Stimulated activated CD4-positive, alpha-beta T cell treated with anti-CD3 and anti-CD28 coated beads, Interleukin-4, amount 100 ng/mL, for 48 hours (primary cell): ENCODE measurements around the gene XRCC5.

Experiments used
- DNase-seq, 2 donors: peaks; one replicate each; pipeline ENCODE4 v3.0.0-alpha.2; 2020; ENCODE audit warnings: low read depth in 2 of 2

Gene XRCC5

DNA sequence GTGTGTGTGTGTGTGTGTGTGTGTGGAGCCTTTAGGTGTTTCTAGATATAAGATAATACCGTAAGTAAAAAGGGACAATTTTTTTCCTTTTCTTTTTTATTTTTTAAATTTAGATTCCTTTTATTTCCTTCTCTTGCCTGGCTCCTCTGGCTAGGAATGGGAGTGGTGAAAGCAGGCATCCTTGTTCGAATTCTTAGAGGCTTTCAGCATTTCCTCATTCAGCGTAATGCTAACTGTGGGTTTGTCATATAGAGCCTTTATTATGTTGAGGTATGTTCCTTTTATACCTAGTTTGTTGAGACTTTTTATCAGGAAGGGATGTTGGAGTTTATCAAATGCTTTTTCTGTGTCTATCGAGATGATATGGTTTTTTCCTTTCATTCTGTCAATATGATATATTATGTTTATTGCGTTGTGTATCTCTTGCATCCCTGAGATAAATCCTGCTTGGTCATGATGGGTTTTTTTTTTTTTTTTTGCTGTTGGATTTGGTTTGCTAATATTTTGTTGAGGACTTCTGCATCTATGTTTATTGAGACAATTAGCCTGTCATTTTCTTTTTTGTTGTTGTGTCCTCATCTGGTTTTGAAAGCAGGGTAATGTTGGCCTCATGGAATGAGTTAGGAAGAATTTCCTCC, 120.2 kb downstream of the XRCC5 start:
- no peak for DNase-seq

GRCh38 chr2:216231867-216232266, 122.7 kb downstream of the XRCC5 start:
- no peak for DNase-seq

GRCh38 chr2:216232721-216233120, 123.6 kb downstream of the XRCC5 start:
- no peak for DNase-seq

DNA sequence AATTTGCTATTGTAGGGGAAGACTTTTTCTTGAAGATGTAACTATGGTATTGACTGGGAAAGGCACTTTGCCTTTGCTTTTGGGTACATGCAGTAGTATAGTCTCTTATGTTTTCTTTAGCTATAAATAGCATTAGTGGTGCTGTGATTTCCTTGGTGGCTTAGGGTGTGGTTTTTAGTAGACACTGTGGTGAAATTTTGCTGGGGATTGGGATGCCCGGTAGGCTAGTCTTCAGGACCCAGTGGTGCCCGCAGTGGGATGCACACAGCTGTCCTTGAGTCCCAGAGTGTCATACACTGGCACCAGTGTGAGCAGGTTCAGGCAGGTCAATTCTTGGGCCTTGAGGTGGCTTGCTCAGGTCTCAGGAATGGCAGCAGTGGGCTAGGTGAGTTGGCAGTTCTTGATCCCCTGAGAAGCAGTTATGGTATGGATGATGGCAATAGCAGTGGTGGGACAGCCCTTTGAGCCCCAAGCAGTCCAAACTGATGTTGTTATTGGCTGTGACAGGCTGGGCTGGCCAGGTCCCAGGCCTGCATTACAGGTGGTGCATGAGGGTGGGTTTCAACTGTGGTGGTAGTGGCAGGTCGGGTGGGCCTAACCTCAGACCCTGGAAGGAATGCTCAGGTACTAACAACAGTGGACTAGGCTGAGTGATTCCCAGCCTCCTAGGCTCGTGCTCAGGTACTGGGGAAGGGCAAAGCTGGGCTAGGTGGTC, 124.3 kb downstream of the XRCC5 start:
- no peak for DNase-seq

- DNase-seq: no peak
Observed at GRCh38 chr2:216234106-216234505, 125.0 kb downstream of the XRCC5 start.

DNA sequence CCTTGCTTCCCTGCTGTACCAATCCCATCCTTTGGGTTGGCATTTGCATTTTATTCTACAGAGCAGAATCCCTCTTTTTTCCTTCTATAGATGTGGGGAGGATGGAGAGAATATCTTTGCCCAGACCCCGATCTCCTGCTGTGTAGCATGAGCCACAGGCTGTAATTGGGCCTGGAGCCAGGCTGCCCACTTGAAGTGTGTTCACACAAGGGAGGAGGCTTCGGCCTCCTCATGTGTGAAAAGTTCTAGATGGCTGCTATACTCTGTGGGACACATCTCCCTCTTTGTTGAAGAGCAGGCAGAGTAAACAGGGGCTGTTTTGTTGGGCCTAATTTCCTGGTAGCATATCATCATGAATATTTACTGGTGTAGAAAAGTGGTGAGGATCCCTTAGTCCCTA, 126.3 kb downstream of the XRCC5 start:
- no peak for DNase-seq

DNA sequence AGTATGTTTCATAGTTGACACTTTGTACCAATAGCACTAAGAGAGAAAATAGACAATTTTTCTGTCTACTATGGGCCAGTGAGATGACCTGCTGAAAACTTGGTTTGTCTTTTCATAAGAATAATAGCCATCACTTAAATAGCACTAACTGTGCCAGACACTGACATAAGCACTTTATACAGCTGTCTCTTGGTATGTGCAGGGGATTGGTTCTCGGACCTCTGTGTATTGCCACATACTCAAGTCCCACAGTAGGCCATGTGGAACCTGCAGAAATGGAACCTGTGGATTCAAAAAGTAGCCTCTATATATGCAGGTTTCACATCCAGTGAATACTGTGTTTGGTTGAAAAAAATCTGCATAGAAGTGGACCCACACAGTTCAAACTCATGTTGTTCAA, 126.7 kb downstream of the XRCC5 start:
- no peak for DNase-seq

GRCh38 chr2:216236486-216236885, 127.3 kb downstream of the XRCC5 start:
- no peak for DNase-seq

DNA sequence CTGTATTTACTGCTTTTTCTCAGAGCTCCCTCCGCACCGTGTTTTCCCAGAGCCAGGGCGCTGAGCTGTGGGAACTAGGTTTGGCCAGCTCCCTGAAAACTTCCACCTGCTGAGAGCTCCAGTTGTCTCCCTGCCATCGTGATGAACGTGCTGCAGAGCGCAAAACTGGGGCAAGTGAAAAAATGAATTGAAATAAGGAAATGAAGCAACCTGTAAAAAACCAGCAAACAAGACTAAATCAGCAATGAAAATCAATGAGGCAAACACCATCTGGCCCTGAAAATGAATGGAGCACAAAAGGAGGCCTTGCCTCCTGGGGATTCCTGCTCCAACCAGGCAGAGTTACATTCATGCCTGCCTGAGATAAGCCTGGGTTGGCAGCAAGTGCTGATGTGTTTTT, 133.2 kb downstream of the XRCC5 start:
- DNase-seq: no peak

DNA sequence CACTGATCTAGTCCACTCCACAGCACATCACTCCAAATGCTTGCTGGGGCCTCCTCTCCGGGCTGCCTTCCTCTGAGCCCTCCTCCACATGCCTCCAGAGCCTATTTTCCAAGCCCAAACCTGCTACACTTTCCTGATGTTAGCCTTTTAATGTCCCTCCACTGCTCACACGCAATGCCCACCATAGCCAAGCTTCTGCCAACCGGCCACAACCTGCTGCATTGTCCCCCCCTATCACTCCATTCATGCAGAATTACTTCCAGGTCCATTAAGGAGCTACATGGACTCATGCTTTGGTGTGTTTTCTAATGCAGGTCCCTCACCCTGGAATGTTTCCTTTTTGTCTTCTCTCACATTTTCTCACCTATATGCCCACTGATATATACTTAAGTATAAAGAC, 133.9 kb downstream of the XRCC5 start:
- DNase-seq: no peak

DNA sequence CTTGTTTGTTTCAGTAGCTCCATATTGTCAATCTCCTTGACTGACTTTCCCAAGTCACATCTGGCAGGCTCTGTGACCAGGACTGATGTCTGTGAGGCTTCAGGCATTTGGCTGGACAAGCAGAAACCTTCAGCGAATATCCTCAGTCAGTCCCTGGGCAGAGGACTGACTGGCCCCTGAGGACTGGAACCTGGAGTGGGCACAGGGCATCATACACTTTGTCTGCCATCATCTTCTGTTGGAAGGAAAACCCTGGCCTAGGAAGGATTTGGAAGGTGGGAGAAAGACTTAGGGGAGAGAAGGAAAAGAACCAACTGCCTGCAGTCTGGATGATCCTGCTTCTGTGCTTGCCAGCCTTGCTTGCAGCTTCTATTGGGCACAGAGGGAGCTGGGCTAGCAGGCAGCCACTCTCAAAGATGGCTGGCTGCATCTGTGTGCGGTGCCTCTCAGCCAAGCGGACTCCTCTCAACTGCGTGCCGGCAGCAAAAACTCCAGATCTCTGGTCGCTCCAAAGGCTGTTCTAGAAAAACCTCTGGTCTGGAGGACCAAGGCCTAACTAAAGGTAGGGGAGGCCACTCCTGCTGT, 136.3 kb downstream of the XRCC5 start:
- no peak for DNase-seq

DNA sequence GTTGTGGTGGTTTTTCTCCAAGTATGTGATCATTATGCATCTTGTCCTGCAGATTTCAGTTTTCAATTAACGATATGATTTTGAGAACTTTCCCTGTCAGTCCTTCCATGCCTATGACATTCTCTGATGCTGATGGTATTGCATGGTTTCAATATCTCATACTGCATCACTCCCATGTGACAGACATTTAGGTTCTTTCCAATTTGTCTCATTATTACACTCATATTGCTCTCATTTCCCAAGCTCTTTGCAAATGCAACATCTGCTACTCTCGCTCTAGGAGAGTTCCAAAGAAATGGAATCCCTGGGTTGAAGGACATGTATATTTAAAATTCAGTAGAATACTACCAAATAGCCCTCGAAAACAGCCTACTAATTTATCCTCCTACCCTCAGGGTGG, 137.6 kb downstream of the XRCC5 start:
- DNase-seq: no peak
